GM11168 (cell line): ENCODE data around the gene RABL6.
"Not testable (repeated sequence)": the region's sequence is repeated elsewhere in the genome, so short reads cannot be mapped to it uniquely, and the experiment has no call there.

Experiments used
- in situ Hi-C: fragments of 300-500 bp; cut with MboI; formaldehyde crosslinking; loops from one replicate; pipeline ENCODE4 v1.12.0; 2022; ENCODE audit warnings: low sequenced_read_pairs; ENCODE audit not compliant: unreplicated experiment

RABL6 gene

DNA sequence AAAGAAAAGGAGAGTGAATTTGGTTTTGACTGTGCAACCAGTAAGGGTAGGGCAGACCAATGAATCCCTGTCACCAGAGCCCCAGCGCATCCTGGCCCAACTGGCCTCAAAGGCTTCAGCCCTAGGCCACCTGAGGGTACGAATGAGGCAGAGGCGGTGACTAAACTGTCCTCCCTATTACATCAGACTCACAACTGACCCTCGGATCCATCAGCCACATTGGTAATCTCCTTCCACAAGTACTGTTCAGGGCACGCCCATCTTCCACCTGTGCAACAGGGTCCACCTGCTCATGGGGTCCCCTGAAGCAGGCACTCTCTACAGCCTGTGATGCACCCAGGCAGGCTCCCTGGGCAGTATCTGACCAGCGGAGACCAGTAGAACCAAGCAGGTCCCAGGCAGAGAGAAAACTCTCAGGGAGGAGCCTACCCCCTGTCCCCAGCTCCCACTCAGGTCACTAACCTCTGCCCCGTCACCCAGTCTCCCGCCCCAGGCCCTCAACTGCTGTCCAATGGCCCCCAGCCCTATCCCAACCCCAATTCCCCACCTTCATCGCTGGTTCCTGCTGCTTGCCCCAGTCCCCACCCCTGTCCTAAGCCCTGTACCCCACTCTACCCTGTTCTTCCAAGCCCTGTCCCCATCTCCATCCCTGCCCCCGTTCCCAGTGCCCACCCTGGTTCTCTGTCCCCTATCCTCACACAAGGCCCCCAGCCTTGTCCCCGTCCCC, 57.5 kb downstream of the RABL6 start:
- in situ Hi-C loops, result loop anchor here (10.0 kb wide), 1 partner anchor 70 kb away; no protein-coding TSS in a partner anchor

DNA sequence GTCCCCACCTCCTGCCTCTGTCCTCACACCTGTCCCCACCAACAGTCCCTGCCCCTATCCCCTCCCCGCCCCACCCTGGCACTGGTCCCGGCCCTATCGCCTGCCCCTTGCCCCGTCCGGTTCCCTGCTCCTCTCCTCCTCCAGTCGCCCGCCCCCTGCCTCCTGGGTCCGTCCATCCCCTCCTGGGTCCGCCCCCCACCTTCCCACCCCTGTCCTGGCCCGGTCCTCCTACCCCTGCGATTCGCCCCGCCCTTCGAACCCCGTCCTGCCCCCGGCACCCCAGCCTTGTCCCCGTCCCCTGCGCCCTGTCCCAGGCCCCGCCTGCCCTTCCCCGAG, 58.0 kb downstream of the RABL6 start:
- in situ Hi-C loops, result loop anchor here (10.0 kb wide), 1 partner anchor 69 kb away; no protein-coding TSS in a partner anchor

- in situ Hi-C loops, result loop anchor here (10.0 kb wide), 1 partner anchor 68 kb away; no protein-coding TSS in a partner anchor
Measured at GRCh38 chr9:136866898-136867421, 59.2 kb downstream of the RABL6 start.

DNA sequence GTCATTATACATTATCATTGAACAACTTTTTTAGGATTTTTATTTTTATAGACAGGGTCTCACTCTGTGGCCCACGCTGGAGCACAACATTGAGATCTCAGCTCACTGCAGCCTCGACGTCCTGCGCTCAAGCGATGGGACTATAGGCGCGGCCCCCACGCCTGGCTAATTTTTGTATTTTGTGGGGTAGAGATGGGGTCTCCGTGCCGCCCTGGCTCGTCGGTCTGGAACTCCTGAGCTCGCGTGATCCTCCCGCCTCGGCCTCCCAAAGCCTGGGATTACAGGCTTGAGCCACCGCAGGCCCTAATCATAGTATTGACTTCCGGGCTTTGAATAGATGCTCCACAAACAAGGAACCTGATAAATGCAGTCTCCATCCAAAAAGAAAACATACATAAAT, 59.7 kb downstream of the RABL6 start:
- in situ Hi-C loops, result loop anchor here (10.0 kb wide), 1 partner anchor 67 kb away; no protein-coding TSS in a partner anchor

GRCh38 chr9:136867917-136868316, 60.2 kb downstream of the RABL6 start:
- in situ Hi-C loops, result loop anchor here (10.0 kb wide), 1 partner anchor 67 kb away; no protein-coding TSS in a partner anchor

- in situ Hi-C loops, result loop anchor here (10.0 kb wide), 1 partner anchor 66 kb away; no protein-coding TSS in a partner anchor
Measured at GRCh38 chr9:136868644-136869043, 60.9 kb downstream of the RABL6 start.

DNA sequence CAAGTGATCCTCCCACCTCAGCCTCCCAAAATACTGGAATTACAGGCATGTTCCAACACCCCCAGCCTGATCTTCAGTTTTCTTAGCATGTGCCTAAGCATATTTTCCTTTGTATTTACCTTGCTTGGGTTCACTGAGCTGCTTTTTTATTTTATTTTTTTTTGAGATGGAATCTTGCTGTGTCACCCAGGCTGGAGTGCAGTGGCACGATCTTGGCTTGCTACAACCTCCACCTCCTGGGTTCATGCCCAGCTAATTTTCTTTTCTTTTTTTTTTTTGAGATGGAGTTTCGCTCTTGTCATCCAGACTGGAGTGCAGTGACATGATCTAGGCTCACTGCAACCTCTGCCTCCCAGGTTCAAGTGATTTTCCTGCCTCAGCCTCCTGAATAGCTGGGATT, 61.9 kb downstream of the RABL6 start:
- in situ Hi-C loops, result loop anchor here (10.0 kb wide), 1 partner anchor 65 kb away; no protein-coding TSS in a partner anchor

DNA sequence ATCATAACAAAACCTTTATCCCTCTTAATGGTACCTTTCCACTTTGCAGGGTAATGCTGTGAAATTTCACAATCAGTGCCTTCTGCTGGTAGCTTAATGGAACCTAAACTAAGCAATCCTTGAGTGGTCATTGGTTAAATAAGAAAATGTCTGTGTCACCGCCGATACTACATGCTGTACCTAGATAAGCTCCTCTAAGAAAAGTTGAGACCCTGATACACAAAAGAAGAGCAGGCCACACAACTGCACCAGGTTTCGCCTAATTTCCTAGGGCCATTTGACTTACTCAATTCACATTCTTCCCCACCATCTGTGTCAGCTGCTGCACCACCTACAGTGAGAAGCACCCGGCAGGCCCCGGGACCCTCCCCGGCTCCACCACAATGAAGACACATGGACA, 67.4 kb downstream of the RABL6 start:
- in situ Hi-C loops, result no loop called here

DNA sequence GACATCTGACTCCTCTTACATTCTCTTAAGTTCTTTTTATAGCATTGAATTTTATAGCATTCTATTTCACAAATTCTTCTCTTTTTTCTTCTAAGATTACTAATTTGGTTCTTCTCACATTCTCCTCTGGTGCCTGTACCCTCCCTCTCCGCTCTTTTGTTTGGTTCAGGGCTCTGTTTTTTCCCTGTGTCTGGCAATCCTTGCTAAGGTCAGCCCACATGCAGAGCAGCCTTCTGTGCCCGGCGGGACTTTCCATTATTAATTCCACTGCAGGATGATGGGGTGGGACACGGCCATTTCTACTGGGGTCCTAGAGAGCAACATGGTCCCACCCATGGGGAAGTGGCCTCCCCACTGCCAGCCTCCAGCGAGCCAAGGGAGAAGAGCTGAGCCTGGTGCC, 68.7 kb downstream of the RABL6 start:
- in situ Hi-C loops, result no loop called here

DNA sequence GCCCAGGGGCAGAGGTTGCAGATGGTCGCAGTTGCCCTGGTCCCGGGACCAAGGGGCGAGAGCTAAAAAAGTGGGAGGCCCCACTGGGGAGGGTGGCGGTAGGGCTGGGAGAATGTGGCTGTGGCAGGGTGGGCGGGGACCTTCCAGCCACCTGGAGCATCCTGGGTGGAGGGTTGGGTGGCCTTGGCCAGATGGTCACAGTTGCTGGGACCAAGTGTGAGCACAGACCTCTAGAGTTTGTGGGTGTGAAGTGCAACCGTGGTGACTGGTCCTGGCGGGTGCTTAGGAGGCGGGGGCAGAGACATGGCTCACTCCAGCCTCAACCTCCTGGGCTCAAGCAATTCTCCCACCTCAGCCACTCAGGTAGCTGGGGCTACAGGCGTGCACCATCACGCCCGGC, 72.9 kb downstream of the RABL6 start:
- in situ Hi-C loops, result no loop called here

DNA sequence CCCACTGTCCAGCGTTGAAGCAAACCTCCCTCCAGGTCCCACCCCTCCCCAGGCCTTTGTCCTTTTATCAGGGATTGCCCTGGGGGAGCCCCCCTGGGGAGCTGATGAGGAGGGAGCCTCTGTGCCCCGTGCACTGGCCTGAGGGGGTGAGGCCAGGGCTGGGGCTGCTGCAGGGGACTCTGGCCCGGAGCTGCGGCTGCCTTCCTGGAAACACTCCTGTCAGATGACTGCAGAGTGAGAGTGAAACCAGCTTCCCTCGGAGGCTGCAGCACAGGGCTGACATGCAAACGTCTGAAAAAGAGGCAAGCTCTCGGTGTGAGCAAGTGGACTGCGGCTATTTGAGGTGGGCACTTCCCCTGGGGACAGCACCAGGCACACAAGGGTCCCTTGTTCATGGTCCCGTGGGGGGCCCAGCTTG, 74.0 kb downstream of the RABL6 start:
- in situ Hi-C loops, result no loop called here

DNA sequence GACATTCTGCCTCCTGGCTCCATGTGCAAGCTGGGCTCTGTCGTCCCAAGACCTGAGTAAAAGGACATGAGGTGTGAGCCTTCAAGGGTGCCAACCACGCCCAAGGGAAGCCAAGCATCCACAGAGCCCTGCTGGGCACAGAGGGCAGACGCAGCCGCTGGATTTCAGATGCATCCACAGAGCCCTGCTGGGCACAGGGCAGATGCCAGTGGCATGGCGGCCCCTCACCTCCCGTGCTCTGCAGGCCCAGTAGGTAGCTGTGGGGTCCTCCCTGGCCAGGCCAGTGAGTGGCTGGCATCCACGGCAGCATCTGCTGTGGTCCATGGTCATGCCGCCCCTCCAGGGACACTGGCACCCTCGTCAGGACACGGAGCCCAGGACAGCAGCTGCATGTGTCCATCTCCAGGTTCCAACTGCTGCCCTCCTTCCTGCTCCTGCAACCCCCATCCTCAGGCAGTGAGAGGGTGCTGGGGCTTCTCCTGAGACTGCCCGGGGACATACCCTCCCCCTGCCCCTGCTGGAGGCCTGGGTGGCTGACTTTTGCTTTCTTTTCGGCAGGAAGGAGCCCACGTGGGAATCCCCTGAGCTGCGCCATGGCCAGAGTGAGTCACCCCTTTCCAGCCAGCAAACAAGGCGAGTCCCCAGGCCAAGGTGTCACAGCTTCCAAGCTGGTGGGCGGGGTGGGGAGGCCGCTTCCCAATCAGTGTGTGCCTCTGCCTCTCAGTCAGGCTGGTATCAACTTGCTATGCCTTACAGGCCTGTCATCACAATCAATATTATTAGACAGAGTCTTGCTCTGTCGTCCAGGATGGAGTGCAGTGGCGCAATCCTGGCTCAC, 74.6 kb downstream of the RABL6 start:
- in situ Hi-C loops, result no loop called here

DNA sequence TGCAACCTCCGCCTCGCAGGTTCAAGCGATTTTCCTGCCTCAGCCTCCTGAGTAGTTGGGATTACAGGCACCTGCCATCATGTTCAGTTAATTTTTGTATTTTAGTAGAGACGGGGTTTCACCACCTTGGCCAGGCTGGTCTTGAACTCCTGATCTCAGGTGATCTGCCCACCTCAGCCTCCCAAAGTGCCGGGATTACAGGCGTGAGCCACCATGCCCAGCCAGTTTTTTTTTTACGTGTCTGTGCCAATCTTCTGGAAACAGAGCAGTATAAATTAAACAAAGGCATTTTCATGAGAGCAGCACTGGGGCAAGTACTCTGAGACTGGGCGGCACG, 75.2 kb downstream of the RABL6 start:
- in situ Hi-C loops, result not testable (repeated sequence)

DNA sequence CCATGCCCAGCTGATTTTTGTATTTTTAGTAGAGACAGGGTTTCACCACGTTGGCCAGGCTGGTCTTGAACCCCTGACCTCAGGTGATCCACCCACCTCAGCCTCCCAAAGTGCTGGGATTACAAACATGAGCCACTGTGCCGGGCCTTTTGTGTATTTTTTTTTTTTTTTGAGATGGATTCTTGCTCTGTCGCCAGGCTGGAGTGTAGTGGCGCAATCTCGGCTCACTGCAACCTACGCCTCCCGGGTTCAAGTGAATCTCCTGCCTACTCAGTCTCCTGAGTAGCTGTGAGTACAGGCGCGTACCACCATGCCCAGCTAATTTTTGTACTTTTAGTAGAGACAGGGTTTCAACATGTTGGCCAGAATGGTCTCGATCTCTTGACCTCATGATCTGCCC, 75.9 kb downstream of the RABL6 start:
- in situ Hi-C loops, result not testable (repeated sequence)

GRCh38 chr9:136885950-136886578, 78.3 kb downstream of the RABL6 start, which contains the start of gene TRAF2:
TRAF2 (plus strand) TSS chr9:136886516; CDS start chr9:136898741, 12,225 bp downstream.
- in situ Hi-C loops, result no loop called here

DNA sequence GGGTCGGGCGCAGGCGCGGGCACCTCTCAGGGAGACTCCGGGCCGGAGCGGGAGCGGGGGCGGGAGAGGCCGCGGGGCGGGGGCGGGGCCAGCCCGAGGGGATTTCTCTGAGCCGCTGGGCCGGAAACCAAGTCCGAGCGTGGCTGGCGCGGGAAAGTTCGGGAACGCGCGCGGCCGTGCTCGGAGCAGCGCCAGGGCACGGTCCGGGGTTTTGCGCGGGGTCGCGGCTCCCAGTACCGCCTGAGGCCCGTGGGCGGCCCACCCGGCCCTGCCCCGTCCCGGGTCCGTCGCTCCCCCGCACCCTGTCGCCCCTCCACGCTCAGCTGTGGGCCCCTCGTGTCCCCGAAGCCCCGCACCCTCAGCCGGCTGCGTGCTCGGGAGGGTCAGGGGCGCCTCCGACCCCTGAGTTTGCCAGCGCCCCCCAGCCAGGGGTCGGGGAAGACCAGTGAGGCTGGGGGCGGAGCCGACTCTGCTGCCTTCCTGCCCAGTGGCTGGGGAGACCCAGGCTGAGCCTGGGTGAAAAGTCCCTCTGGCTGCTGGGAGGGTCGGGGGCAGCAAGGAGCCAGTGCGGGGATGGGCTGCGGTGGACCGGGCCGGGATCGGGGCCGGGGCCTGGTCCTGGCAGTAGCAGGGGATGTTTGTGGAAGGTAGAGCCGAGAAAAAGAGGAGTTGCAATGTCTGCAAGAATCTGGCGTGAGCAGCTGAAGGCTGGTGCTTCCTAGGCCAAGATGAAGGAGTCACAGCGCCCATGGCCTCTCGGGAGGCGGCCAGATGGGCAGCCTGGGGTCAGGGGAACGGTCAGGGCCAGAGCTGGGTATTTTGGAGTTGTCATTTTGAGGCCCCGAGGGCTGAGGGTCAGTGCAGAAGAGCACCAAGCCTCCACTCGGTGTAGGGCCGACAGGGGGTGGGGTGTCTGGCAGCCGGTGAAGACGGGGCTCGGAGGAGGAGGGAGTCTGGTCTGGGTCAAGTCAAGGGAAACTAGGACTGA, 79.2 kb downstream of the RABL6 start:
- in situ Hi-C loops, result no loop called here

DNA sequence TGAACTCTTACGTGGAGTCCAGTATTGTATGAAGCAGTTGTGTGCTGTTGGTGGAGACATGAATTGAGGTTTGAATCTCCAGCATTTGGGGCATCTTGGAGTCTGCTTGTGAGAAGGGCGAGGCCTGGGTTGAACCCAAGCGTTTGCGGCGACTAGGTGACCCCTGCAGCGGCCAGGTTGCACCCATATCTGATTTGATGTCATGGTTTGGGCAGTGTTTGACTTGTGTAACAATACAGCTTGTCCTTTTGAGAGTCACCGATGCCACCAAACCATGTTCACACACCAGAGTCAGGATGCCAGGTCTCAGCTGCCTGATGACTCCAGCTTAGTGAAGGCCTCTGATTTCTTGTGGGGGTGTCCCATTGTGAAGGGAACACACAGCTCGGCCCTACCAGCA, 80.7 kb downstream of the RABL6 start:
- in situ Hi-C loops, result no loop called here

DNA sequence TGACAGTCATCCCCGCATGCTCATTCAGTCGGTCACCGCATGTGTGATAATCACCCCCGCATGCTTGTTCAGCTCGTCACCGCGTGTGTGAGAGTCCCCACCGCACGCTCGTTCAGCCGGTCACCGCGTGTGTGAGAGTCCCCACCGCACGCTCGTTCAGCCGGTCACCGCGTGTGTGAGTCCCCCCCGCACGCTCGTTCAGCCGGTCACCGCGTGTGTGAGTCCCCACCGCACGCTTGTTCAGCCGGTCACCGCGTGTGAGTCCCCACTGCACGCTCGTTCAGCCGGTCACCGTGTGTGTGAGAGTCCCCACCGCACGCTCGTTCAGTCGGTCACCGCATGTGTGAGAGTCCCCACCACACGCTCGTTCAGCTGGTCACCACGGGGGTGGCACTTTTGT, 82.1 kb downstream of the RABL6 start:
- in situ Hi-C loops, result no loop called here

- in situ Hi-C loops, result no loop called here
Measured at GRCh38 chr9:136890661-136891060, 82.9 kb downstream of the RABL6 start.
